HepG2 (cell line): Measurements from ENCODE around the gene ARHGAP21.

ENCODE experiments used
- EHMT2 ChIP-seq: fragments of 200-600 bp; sonication (generic); IDR thresholded peaks from 2 replicates; pipeline ENCODE4 v1.7.0; 2017; ENCODE audit warnings: antibody characterized with exemption, low read depth, low read length, borderline replicate concordance
- FOXM1 ChIP-seq: sonication (generic); formaldehyde crosslinking; IDR thresholded peaks from 2 replicates; pipeline ENCODE4 v1.5.0; 2020; ENCODE audit warnings: missing genetic modification reagents
- KLF12 ChIP-seq: sonication (generic); formaldehyde crosslinking; IDR thresholded peaks from 2 replicates; pipeline ENCODE4 v1.4.0; 2020; ENCODE audit warnings: missing genetic modification reagents, borderline replicate concordance
- RFX5 ChIP-seq: IDR thresholded peaks from 2 replicates; pipeline ENCODE4 v1.6.1; 2011; ENCODE audit warnings: low read depth, low read length, improper control_type of control experiment
- SP140L ChIP-seq: sonication (generic); formaldehyde crosslinking; IDR thresholded peaks from 2 replicates; pipeline ENCODE4 v1.4.0; 2020; ENCODE audit warnings: missing genetic modification reagents, borderline replicate concordance
- SRSF4 ChIP-seq: fragments of 200-400 bp; formaldehyde crosslinking; IDR thresholded peaks from one replicate; pipeline ENCODE4 v1.6.1; 2018; ENCODE audit warnings: mild to moderate bottlenecking, low read depth, low read length, moderate library complexity; ENCODE audit not compliant: poor library complexity, severe bottlenecking
- TP53 ChIP-seq: sonication (generic); formaldehyde crosslinking; conservative IDR thresholded peaks from 2 replicates; pipeline ENCODE4 v1.4.0; 2020; ENCODE audit warnings: missing genetic modification reagents
- TF ChIP-seq, protein P1 (sequence below): sonication (generic); formaldehyde crosslinking; IDR thresholded peaks from 2 replicates; pipeline ENCODE4 v1.4.0; 2020; ENCODE audit warnings: missing genetic modification reagents
- TF ChIP-seq, protein P2 (sequence below): sonication (generic); formaldehyde crosslinking; IDR thresholded peaks from 2 replicates; pipeline ENCODE4 v1.5.0; 2020; ENCODE audit warnings: mild to moderate bottlenecking, missing genetic modification reagents, moderate library complexity
- TF ChIP-seq, protein P3 (sequence below): sonication (generic); formaldehyde crosslinking; IDR thresholded peaks from 2 replicates; pipeline ENCODE4 v1.5.0; 2020; ENCODE audit warnings: mild to moderate bottlenecking, missing genetic modification reagents

DNA sequence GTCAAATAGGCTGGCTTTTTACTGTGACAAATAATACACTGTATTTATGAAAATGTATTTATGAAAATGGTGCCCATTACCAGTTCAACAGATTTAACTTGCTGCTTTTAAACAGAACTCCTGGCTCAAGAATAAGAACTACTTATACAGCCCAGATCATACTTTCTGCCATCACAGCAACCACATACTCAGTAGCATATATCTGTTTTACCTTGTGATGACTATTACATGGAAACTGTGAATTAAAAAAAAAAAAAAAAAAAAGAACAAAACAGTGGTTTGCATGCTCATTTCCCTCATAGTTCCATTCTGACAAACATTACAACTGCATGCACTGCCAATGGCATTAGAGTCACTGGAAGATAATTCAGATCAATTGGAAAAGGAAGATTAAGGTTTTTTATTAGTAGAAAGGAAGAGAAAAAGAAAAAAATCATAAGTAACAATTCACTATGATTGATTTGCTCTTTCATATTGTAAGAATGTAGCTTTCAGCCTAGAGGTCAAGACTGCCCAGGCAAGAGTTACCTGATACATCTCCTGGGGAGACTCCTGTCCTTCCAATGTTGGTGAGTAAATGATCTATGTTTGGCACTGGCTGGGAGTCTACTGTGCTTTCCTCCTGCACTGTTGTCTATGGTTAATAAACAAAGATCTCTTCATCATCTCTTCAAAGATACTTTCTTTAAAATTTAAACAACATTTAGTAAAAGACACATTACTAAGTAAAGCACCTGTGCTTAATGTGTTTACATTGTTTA is 132.8 kb downstream of the ARHGAP21 start:
- TF ChIP-seq, protein P1, sequence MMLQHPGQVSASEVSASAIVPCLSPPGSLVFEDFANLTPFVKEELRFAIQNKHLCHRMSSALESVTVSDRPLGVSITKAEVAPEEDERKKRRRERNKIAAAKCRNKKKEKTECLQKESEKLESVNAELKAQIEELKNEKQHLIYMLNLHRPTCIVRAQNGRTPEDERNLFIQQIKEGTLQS, result no peak
- TF ChIP-seq RFX5, result no peak
- TF ChIP-seq SRSF4, result no peak
- no peak for TF ChIP-seq KLF12
- no peak for TF ChIP-seq SP140L
- no peak for TF ChIP-seq EHMT2
- TF ChIP-seq FOXM1 (CRISPR knock-in tag), result no peak
- no peak for TF ChIP-seq TP53
- TF ChIP-seq, protein P2, sequence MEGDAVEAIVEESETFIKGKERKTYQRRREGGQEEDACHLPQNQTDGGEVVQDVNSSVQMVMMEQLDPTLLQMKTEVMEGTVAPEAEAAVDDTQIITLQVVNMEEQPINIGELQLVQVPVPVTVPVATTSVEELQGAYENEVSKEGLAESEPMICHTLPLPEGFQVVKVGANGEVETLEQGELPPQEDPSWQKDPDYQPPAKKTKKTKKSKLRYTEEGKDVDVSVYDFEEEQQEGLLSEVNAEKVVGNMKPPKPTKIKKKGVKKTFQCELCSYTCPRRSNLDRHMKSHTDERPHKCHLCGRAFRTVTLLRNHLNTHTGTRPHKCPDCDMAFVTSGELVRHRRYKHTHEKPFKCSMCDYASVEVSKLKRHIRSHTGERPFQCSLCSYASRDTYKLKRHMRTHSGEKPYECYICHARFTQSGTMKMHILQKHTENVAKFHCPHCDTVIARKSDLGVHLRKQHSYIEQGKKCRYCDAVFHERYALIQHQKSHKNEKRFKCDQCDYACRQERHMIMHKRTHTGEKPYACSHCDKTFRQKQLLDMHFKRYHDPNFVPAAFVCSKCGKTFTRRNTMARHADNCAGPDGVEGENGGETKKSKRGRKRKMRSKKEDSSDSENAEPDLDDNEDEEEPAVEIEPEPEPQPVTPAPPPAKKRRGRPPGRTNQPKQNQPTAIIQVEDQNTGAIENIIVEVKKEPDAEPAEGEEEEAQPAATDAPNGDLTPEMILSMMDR (CRISPR knock-in tag), result no peak
- TF ChIP-seq, protein P3, sequence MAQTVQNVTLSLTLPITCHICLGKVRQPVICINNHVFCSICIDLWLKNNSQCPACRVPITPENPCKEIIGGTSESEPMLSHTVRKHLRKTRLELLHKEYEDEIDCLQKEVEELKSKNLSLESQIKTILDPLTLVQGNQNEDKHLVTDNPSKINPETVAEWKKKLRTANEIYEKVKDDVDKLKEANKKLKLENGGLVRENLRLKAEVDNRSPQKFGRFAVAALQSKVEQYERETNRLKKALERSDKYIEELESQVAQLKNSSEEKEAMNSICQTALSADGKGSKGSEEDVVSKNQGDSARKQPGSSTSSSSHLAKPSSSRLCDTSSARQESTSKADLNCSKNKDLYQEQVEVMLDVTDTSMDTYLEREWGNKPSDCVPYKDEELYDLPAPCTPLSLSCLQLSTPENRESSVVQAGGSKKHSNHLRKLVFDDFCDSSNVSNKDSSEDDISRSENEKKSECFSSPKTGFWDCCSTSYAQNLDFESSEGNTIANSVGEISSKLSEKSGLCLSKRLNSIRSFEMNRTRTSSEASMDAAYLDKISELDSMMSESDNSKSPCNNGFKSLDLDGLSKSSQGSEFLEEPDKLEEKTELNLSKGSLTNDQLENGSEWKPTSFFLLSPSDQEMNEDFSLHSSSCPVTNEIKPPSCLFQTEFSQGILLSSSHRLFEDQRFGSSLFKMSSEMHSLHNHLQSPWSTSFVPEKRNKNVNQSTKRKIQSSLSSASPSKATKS (CRISPR knock-in tag), result no peak
